ENCODE measurements around the gene PBX1.
A peak's percentile ranks its signal among the peaks of the same experiment; 100 is the strongest.

The PBX1 gene

DNA sequence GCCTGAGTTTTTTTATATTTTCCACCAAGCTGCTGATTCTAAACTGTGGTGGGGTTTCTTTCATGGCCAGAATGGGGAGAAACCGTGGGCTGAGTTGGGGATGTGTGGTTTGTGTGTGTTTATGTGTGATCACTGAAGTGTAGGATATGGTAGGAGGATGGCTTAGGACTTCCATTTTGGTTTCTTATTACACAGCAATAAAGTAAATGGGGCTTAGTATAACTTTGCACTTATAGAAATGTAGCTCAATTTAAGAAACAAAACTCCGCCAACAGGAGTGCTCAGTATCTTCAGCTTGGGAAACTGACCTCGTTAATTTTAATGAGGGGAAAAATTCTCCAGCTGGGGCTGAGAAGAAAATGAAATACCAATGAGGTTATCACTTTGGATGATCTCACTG is 77.8 kb downstream of the PBX1 start (continued):
- TF ChIP-seq ZNF654 (tag by site-specific recombination; IDR thresholded peaks at IDR 0.05; ENCODE audit: low read depth) = no peak
- TF ChIP-seq ZNF510 (tag by site-specific recombination; IDR thresholded peaks at IDR 0.05; ENCODE audit: insufficient replicate concordance) = no peak
- no peak for TF ChIP-seq ZBTB48 (tag by site-specific recombination; IDR thresholded peaks at IDR 0.05)
- no peak for TF ChIP-seq ZNF585B (tag by site-specific recombination; IDR thresholded peaks at IDR 0.05)
- TF ChIP-seq ZNF112 (tag by site-specific recombination; IDR thresholded peaks at IDR 0.05) = no peak
- TF ChIP-seq ZSCAN30 (tag by site-specific recombination; IDR thresholded peaks at IDR 0.05) = 0 out of 2 replicates have a peak, but pooled peaks have one; percentile 12
- no peak for TF ChIP-seq ZNF626 (tag by site-specific recombination; IDR thresholded peaks at IDR 0.05)
- TF ChIP-seq ZNF610 (tag by site-specific recombination; IDR thresholded peaks at IDR 0.05; ENCODE audit: borderline replicate concordance) = 0 out of 2 replicates have a peak, but pooled peaks have one; percentile 31
- no peak for TF ChIP-seq ZBTB21 (tag by site-specific recombination; IDR thresholded peaks at IDR 0.05)
- no peak for TF ChIP-seq ZNF707 (tag by site-specific recombination; IDR thresholded peaks at IDR 0.05)
- TF ChIP-seq, protein P1, sequence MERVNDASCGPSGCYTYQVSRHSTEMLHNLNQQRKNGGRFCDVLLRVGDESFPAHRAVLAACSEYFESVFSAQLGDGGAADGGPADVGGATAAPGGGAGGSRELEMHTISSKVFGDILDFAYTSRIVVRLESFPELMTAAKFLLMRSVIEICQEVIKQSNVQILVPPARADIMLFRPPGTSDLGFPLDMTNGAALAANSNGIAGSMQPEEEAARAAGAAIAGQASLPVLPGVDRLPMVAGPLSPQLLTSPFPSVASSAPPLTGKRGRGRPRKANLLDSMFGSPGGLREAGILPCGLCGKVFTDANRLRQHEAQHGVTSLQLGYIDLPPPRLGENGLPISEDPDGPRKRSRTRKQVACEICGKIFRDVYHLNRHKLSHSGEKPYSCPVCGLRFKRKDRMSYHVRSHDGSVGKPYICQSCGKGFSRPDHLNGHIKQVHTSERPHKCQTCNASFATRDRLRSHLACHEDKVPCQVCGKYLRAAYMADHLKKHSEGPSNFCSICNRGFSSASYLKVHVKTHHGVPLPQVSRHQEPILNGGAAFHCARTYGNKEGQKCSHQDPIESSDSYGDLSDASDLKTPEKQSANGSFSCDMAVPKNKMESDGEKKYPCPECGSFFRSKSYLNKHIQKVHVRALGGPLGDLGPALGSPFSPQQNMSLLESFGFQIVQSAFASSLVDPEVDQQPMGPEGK (tag by site-specific recombination; IDR thresholded peaks at IDR 0.05) = no peak
- TF ChIP-seq, protein P2, sequence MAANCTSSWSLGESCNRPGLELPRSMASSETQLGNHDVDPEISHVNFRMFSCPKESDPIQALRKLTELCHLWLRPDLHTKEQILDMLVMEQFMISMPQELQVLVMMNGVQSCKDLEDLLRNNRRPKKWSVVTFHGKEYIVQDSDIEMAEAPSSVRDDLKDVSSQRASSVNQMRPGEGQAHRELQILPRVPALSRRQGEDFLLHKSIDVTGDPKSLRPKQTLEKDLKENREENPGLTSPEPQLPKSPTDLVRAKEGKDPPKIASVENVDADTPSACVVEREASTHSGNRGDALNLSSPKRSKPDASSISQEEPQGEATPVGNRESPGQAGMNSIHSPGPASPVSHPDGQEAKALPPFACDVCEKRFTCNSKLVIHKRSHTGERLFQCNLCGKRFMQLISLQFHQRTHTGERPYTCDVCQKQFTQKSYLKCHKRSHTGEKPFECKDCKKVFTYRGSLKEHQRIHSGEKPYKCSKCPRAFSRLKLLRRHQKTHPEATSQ (tag by site-specific recombination; IDR thresholded peaks at IDR 0.05) = no peak
- TF ChIP-seq SCRT2 (tag by site-specific recombination; IDR thresholded peaks at IDR 0.05) = no peak
- peak; percentile 91 for TF ChIP-seq MZF1 (tag by site-specific recombination; IDR thresholded peaks at IDR 0.05; ENCODE audit: borderline replicate concordance)
- TF ChIP-seq, protein P3, sequence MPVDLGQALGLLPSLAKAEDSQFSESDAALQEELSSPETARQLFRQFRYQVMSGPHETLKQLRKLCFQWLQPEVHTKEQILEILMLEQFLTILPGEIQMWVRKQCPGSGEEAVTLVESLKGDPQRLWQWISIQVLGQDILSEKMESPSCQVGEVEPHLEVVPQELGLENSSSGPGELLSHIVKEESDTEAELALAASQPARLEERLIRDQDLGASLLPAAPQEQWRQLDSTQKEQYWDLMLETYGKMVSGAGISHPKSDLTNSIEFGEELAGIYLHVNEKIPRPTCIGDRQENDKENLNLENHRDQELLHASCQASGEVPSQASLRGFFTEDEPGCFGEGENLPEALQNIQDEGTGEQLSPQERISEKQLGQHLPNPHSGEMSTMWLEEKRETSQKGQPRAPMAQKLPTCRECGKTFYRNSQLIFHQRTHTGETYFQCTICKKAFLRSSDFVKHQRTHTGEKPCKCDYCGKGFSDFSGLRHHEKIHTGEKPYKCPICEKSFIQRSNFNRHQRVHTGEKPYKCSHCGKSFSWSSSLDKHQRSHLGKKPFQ (tag by site-specific recombination; IDR thresholded peaks at IDR 0.05) = peak; percentile 68
- TF ChIP-seq, protein P4, sequence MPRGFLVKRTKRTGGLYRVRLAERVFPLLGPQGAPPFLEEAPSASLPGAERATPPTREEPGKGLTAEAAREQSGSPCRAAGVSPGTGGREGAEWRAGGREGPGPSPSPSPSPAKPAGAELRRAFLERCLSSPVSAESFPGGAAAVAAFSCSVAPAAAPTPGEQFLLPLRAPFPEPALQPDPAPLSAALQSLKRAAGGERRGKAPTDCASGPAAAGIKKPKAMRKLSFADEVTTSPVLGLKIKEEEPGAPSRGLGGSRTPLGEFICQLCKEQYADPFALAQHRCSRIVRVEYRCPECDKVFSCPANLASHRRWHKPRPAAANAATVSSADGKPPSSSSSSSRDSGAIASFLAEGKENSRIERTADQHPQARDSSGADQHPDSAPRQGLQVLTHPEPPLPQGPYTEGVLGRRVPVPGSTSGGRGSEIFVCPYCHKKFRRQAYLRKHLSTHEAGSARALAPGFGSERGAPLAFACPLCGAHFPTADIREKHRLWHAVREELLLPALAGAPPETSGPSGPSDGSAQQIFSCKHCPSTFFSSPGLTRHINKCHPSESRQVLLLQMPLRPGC (tag by site-specific recombination; IDR thresholded peaks at IDR 0.05) = 0 out of 2 replicates have a peak, but pooled peaks have one; percentile 22
- TF ChIP-seq ZNF529 (tag by site-specific recombination; IDR thresholded peaks at IDR 0.05; ENCODE audit: insufficient replicate concordance) = no peak
- peak; percentile 45; the same call in 1 of the 2 replicates for TF ChIP-seq ZNF600 (tag by site-specific recombination; IDR thresholded peaks at IDR 0.05)
- no peak for TF ChIP-seq GLIS2 (tag by site-specific recombination; IDR thresholded peaks at IDR 0.05)
- TF ChIP-seq ZBTB7A (tag by site-specific recombination; IDR thresholded peaks at IDR 0.05; ENCODE audit: low read depth) = no peak
- no peak for TF ChIP-seq ZNF214 (tag by site-specific recombination; IDR thresholded peaks at IDR 0.05; ENCODE audit: borderline replicate concordance)
- TF ChIP-seq ZNF311 (tag by site-specific recombination; IDR thresholded peaks at IDR 0.05; ENCODE audit: borderline replicate concordance) = no peak
